Trophoblast cell (in vitro differentiated cells and primary cell): ENCODE measurements around the gene CDCP1.

ENCODE experiments used
- DNase-seq, 2 donors: peaks; one replicate each; pipeline ENCODE4 v3.0.0-alpha.2; 2016
- H2AFZ ChIP-seq: 2 replicates; pipeline ENCODE4 v1.6.1; 2013; ENCODE audit warnings: low read length, moderate library complexity, mild to moderate bottlenecking; ENCODE audit not compliant: insufficient read depth, poor library complexity
- H2AK5ac ChIP-seq: 2 replicates; pipeline ENCODE4 v1.6.1; 2013; ENCODE audit warnings: mild to moderate bottlenecking, low read length
- H2BK120ac ChIP-seq: 2 replicates; pipeline ENCODE4 v1.6.1; 2013; ENCODE audit warnings: low read length, mild to moderate bottlenecking, moderate library complexity; ENCODE audit not compliant: insufficient read depth, poor library complexity
- H2BK12ac ChIP-seq: 2 replicates; pipeline ENCODE4 v1.6.1; 2013; ENCODE audit warnings: mild to moderate bottlenecking, low read length, moderate library complexity
- H2BK5ac ChIP-seq: 2 replicates; pipeline ENCODE4 v1.6.1; 2013; ENCODE audit warnings: low read length, low read depth, moderate library complexity, mild to moderate bottlenecking; ENCODE audit not compliant: poor library complexity
- H3K14ac ChIP-seq: 2 replicates; pipeline ENCODE4 v1.6.1; 2013; ENCODE audit warnings: mild to moderate bottlenecking, low read length
- H3K18ac ChIP-seq: 2 replicates; pipeline ENCODE4 v1.6.1; 2013; ENCODE audit warnings: mild to moderate bottlenecking, low read length
- H3K23ac ChIP-seq: 2 replicates; pipeline ENCODE4 v1.6.1; 2013; ENCODE audit warnings: low read length
- H3K27ac ChIP-seq: 2 replicates; pipeline ENCODE4 v1.5.1; 2013; ENCODE audit warnings: low read depth, mild to moderate bottlenecking, inconsistent platforms, low read length, moderate library complexity
- H3K27me3 ChIP-seq: 2 replicates; pipeline ENCODE4 v1.6.1; 2013; ENCODE audit warnings: inconsistent platforms, mild to moderate bottlenecking, low read length, moderate library complexity; ENCODE audit not compliant: insufficient read depth
- H3K36me3 ChIP-seq, 2 experiments: 1 replicate in 1 of 2; 2 replicates in 1 of 2; pipeline ENCODE4 v1.6.1; 2013; ENCODE audit warnings: low read length in 2 of 2, mild to moderate bottlenecking in 2 of 2, moderate library complexity in 1 of 2; ENCODE audit not compliant: insufficient read depth in 2 of 2, control insufficient read depth in 1 of 2
- H3K4ac ChIP-seq: 2 replicates; pipeline ENCODE4 v1.6.1; 2013; ENCODE audit warnings: low read depth, mild to moderate bottlenecking, low read length, moderate library complexity
- H3K4me1 ChIP-seq, 2 experiments: 1 replicate in 1 of 2; 2 replicates in 1 of 2; pipeline ENCODE4 v1.6.1; 2013; ENCODE audit warnings: low read length in 2 of 2, mild to moderate bottlenecking in 2 of 2, moderate library complexity in 1 of 2; ENCODE audit not compliant: insufficient read depth in 2 of 2, control insufficient read depth in 1 of 2
- H3K4me2 ChIP-seq: 2 replicates; pipeline ENCODE4 v1.6.1; 2013; ENCODE audit warnings: inconsistent platforms, mild to moderate bottlenecking, low read length, moderate library complexity
- H3K4me3 ChIP-seq: 2 replicates; pipeline ENCODE4 v1.5.1; 2013; ENCODE audit warnings: mild to moderate bottlenecking, low read depth, low read length, inconsistent platforms
- H3K79me1 ChIP-seq: one replicate; pipeline ENCODE4 v1.6.1; 2013; ENCODE audit warnings: low read length
- H3K79me2 ChIP-seq: 2 replicates; pipeline ENCODE4 v1.6.1; 2013; ENCODE audit warnings: low read length, mild to moderate bottlenecking; ENCODE audit not compliant: control insufficient read depth, insufficient read depth, poor library complexity
- H3K9ac ChIP-seq: 2 replicates; pipeline ENCODE4 v1.6.1; 2013; ENCODE audit warnings: mild to moderate bottlenecking, low read length
- H3K9me3 ChIP-seq: 2 replicates; pipeline ENCODE4 v1.6.1; 2013; ENCODE audit warnings: low read depth, mild to moderate bottlenecking, control low read depth, inconsistent platforms, low read length; ENCODE audit not compliant: insufficient read depth
- H4K12ac ChIP-seq: 2 replicates; pipeline ENCODE4 v1.6.1; 2013; ENCODE audit warnings: low read depth, mild to moderate bottlenecking, low read length, moderate library complexity
- H4K8ac ChIP-seq: 2 replicates; pipeline ENCODE4 v1.6.1; 2013; ENCODE audit warnings: low read depth, mild to moderate bottlenecking, low read length, moderate library complexity
- H4K91ac ChIP-seq: one replicate; pipeline ENCODE4 v1.6.1; 2013; ENCODE audit warnings: low read depth, mild to moderate bottlenecking, low read length, moderate library complexity
- WGBS: extraction: QIAGEN DNeasy Blood & Tissue Kit; methylation state at CpG from one replicate; pipeline ENCODE4 v1.1.7; 2013; ENCODE audit warnings: missing lambda C conversion rate; ENCODE audit not compliant: insufficient read length, insufficient coverage; ENCODE audit errors: extremely low coverage; 5-methylcytosine and 5-hydroxymethylcytosine counted together

CDCP1 gene

GRCh38 chr3:45042162-45042561 lies 104.0 kb downstream of the CDCP1 start:
- H3K36me3 ChIP-seq, result no peaks in the 10 kb centered on the region
- no peak overlapping the region for H3K23ac ChIP-seq
- no peaks in the 10 kb centered on the region for H3K79me2 ChIP-seq
- H3K27ac ChIP-seq, result no peak overlapping the region
- H2BK5ac ChIP-seq, result no peak overlapping the region
- no peak overlapping the region for H2AK5ac ChIP-seq
- H2BK120ac ChIP-seq, result no peak overlapping the region
- no peak overlapping the region for H3K9ac ChIP-seq
- no CpG with 5 or more reads among the region's 3 CpGs for WGBS
- peaks cover 0 to 4% of the 10 kb centered on the region in 2 experiments for H3K4me1 ChIP-seq
- H3K27me3 ChIP-seq, result no peaks in the 10 kb centered on the region
- no peak overlapping the region for H3K18ac ChIP-seq
- no peak overlapping the region for H4K12ac ChIP-seq
- no peak overlapping the region for H3K4me3 ChIP-seq
- H3K9me3 ChIP-seq, result no peaks in the 10 kb centered on the region
- H4K91ac ChIP-seq, result no peak overlapping the region
- no peak overlapping the region for H2AFZ ChIP-seq
- H4K8ac ChIP-seq, result no peak overlapping the region
- peak overlapping the region; percentile 6 for H2BK12ac ChIP-seq
- H3K79me1 ChIP-seq, result no peaks in the 10 kb centered on the region
- DNase-seq, result no peak
- no peak overlapping the region for H3K4ac ChIP-seq
- no peak overlapping the region for H3K14ac ChIP-seq
- no peak overlapping the region for H3K4me2 ChIP-seq

- Histone ChIP-seq H3K18ac (no peak overlapping the region), H4K91ac (no peak overlapping the region), H3K9me3 (no peaks in the 10 kb centered on the region), H2BK5ac (no peak overlapping the region), H3K9ac (no peak overlapping the region), H3K27me3 (peaks cover 3% of the 10 kb centered on the region), H4K8ac (no peak overlapping the region), H3K36me3 (no peaks in the 10 kb centered on the region), H2BK12ac (peak overlapping the region; percentile 6), H4K12ac (no peak overlapping the region), H3K27ac (no peak overlapping the region), H3K4me3 (no peak overlapping the region), H2AK5ac (no peak overlapping the region), H3K79me1 (no peaks in the 10 kb centered on the region), H3K4ac (no peak overlapping the region), H2BK120ac (no peak overlapping the region), H3K4me1 (peaks cover 0 to 4% of the 10 kb centered on the region in 2 experiments), H3K4me2 (no peak overlapping the region), H3K79me2 (no peaks in the 10 kb centered on the region), H2AFZ (no peak overlapping the region), H3K23ac (no peak overlapping the region), H3K14ac (no peak overlapping the region)
- no peak for DNase-seq
- WGBS, result no CpG with 5 or more reads among the region's 2 CpGs
Measured at GRCh38 chr3:45041666-45042065, 104.5 kb downstream of the CDCP1 start.

- H2BK120ac ChIP-seq, result no peak overlapping the region
- H3K9me3 ChIP-seq, result no peaks in the 10 kb centered on the region
- no peak overlapping the region for H3K27ac ChIP-seq
- no peak overlapping the region for H3K4me3 ChIP-seq
- no peak overlapping the region for H3K4ac ChIP-seq
- no peak overlapping the region for H4K8ac ChIP-seq
- H3K4me1 ChIP-seq, result peaks cover 0 to 4% of the 10 kb centered on the region in 2 experiments
- no CpG with 5 or more reads among the region's 11 CpGs for WGBS
- no peak overlapping the region for H4K91ac ChIP-seq
- no peak overlapping the region for H4K12ac ChIP-seq
- peak overlapping the region; percentile 24 for H3K4me2 ChIP-seq
- H2BK12ac ChIP-seq, result no peak overlapping the region
- no peaks in the 10 kb centered on the region for H3K79me1 ChIP-seq
- no peak overlapping the region for H3K18ac ChIP-seq
- H3K14ac ChIP-seq, result no peak overlapping the region
- H2AFZ ChIP-seq, result no peak overlapping the region
- no peaks in the 10 kb centered on the region for H3K36me3 ChIP-seq
- no peak overlapping the region for H3K23ac ChIP-seq
- H3K79me2 ChIP-seq, result no peaks in the 10 kb centered on the region
- H2BK5ac ChIP-seq, result no peak overlapping the region
- H2AK5ac ChIP-seq, result no peak overlapping the region
- H3K27me3 ChIP-seq, result peaks cover 15% of the 10 kb centered on the region
- no peak overlapping the region for H3K9ac ChIP-seq
- DNase-seq, result peak; percentile 95 to 99
Measured at GRCh38 chr3:45037720-45038455, 108.3 kb downstream of the CDCP1 start.

GRCh38 chr3:45035441-45036301 lies 110.5 kb downstream of the CDCP1 start:
- Histone ChIP-seq H3K27ac (no peak overlapping the region), H2BK120ac (no peak overlapping the region), H2BK5ac (no peak overlapping the region), H3K9me3 (peaks cover 2% of the 10 kb centered on the region), H3K79me2 (no peaks in the 10 kb centered on the region), H3K4ac (no peak overlapping the region), H4K8ac (no peak overlapping the region), H4K12ac (no peak overlapping the region), H4K91ac (no peak overlapping the region), H3K27me3 (peaks cover 15% of the 10 kb centered on the region), H2BK12ac (no peak overlapping the region), H3K36me3 (no peaks in the 10 kb centered on the region), H3K79me1 (no peaks in the 10 kb centered on the region), H3K9ac (no peak overlapping the region), H3K4me1 (peaks cover 0 to 6% of the 10 kb centered on the region in 2 experiments), H3K23ac (no peak overlapping the region), H3K4me2 (peak overlapping the region; percentile 33), H3K14ac (no peak overlapping the region), H2AFZ (no peak overlapping the region), H3K4me3 (peak overlapping the region; percentile 10), H3K18ac (no peak overlapping the region), H2AK5ac (no peak overlapping the region)
- no CpG with 5 or more reads among the region's 64 CpGs for WGBS
- DNase-seq, result peak in 1 of 2 donors; percentile 54
